DMS 273 (cell line): ENCODE data around the gene GRK5.
A peak's percentile ranks its signal among the peaks of the same experiment; 100 is the strongest.

Experiments used
- DNase-seq: peaks from one replicate; lab custom pipeline; 2025; ENCODE audit not compliant: unreplicated experiment; lab: John Stamatoyannopoulos, UW

Gene GRK5

GRCh38 chr10:119469325-119469707 lies 261.9 kb downstream of the GRK5 start:
- DNase-seq = no peak

GRCh38 chr10:119469846-119470245 lies 262.5 kb downstream of the GRK5 start:
- no peak for DNase-seq

GRCh38 chr10:119470920-119471702 lies 263.7 kb downstream of the GRK5 start:
- no peak for DNase-seq

- no peak for DNase-seq
These were observed 266.4 kb downstream of the GRK5 start for GRCh38 chr10:119473771-119474170.

- no peak for DNase-seq
These were observed 267.2 kb downstream of the GRK5 start for GRCh38 chr10:119474606-119475005.

GRCh38 chr10:119477444-119477843 lies 270.1 kb downstream of the GRK5 start:
- no peak for DNase-seq

GRCh38 chr10:119478111-119478802 lies 270.9 kb downstream of the GRK5 start:
- DNase-seq = no peak

- peak; percentile 44 for DNase-seq
These were observed 271.5 kb downstream of the GRK5 start for GRCh38 chr10:119478811-119479341.

- DNase-seq = no peak
These were observed 272.2 kb downstream of the GRK5 start for GRCh38 chr10:119479532-119479931.

GRCh38 chr10:119480667-119481066 lies 273.3 kb downstream of the GRK5 start:
- peak; percentile 38 for DNase-seq

- DNase-seq = no peak
These were observed 274.5 kb downstream of the GRK5 start for GRCh38 chr10:119481781-119482426.

GRCh38 chr10:119483001-119483400 lies 275.6 kb downstream of the GRK5 start:
- DNase-seq = no peak

GRCh38 chr10:119483839-119484238 lies 276.5 kb downstream of the GRK5 start:
- no peak for DNase-seq

GRCh38 chr10:119488675-119489074 lies 281.3 kb downstream of the GRK5 start:
- no peak for DNase-seq

- no peak for DNase-seq
These were observed 282.6 kb downstream of the GRK5 start for GRCh38 chr10:119489991-119490326.

- DNase-seq = no peak
These were observed 284.8 kb downstream of the GRK5 start for GRCh38 chr10:119491966-119492757.

GRCh38 chr10:119493155-119493554 lies 285.8 kb downstream of the GRK5 start:
- DNase-seq = no peak

- no peak for DNase-seq
These were observed 287.1 kb downstream of the GRK5 start for GRCh38 chr10:119494236-119495020.

GRCh38 chr10:119495021-119495505 lies 287.7 kb downstream of the GRK5 start:
- DNase-seq = peak; percentile 24

- DNase-seq = no peak
These were observed 288.2 kb downstream of the GRK5 start for GRCh38 chr10:119495545-119495944.
